ENCODE data around the gene NECTIN1. TPM values are rescaled to one million over a fixed set of nuclear protein-coding genes. Genes with fewer than 3 reads are reported as not detected.

Gene NECTIN1
- total RNA-seq, 1 donor = 5.8 TPM

GRCh38 chr11:119635776-119636175, 93.2 kb downstream of the NECTIN1 start:
- Histone ChIP-seq H3K36me3 (ENCODE audit: insufficient read depth, low read length) (no peaks in the 10 kb centered on the region), H3K4me3 (ENCODE audit: insufficient read depth, low read length) (no peak overlapping the region), H3K4me1 (ENCODE audit: insufficient read depth, low read length) (no peaks in the 10 kb centered on the region), H2AFZ (ENCODE audit: low read length) (no peak overlapping the region), H3K27me3 (ENCODE audit: insufficient read depth, low read length) (peaks cover 5% of the 10 kb centered on the region), H3K79me2 (ENCODE audit: insufficient read depth, low read length) (no peaks in the 10 kb centered on the region), H3K27ac (ENCODE audit: low read depth, low read length) (no peak overlapping the region), H3K4me2 (ENCODE audit: insufficient read depth, low read length) (no peak overlapping the region), H4K20me1 (ENCODE audit: insufficient read depth, low read length) (no peaks in the 10 kb centered on the region), H3K9me3 (ENCODE audit: low read depth, low read length) (no peaks in the 10 kb centered on the region)
- TF ChIP-seq CTCF (IDR thresholded peaks at IDR 0.05; ENCODE audit: extremely low read depth, low read depth, low read length) = no peak
- DNase-seq (ENCODE audit: insufficient read length, low spot score, missing footprints) = peak; percentile 51

- Histone ChIP-seq H3K4me2 (ENCODE audit: insufficient read depth, low read length) (no peak overlapping the region), H3K36me3 (ENCODE audit: insufficient read depth, low read length) (no peaks in the 10 kb centered on the region), H3K79me2 (ENCODE audit: insufficient read depth, low read length) (no peaks in the 10 kb centered on the region), H4K20me1 (ENCODE audit: insufficient read depth, low read length) (no peaks in the 10 kb centered on the region), H3K4me1 (ENCODE audit: insufficient read depth, low read length) (no peaks in the 10 kb centered on the region), H2AFZ (ENCODE audit: low read length) (no peak overlapping the region), H3K27me3 (ENCODE audit: insufficient read depth, low read length) (peaks cover 5% of the 10 kb centered on the region), H3K9me3 (ENCODE audit: low read depth, low read length) (no peaks in the 10 kb centered on the region), H3K27ac (ENCODE audit: low read depth, low read length) (no peak overlapping the region), H3K4me3 (ENCODE audit: insufficient read depth, low read length) (no peak overlapping the region)
- DNase-seq (ENCODE audit: insufficient read length, low spot score, missing footprints) = no peak
- no peak for TF ChIP-seq CTCF (IDR thresholded peaks at IDR 0.05; ENCODE audit: extremely low read depth, low read depth, low read length)
Observed at GRCh38 chr11:119635041-119635740, 93.8 kb downstream of the NECTIN1 start.

GRCh38 chr11:119634301-119634700, 94.7 kb downstream of the NECTIN1 start:
- Histone ChIP-seq H3K4me3 (ENCODE audit: insufficient read depth, low read length) (no peak overlapping the region), H3K4me2 (ENCODE audit: insufficient read depth, low read length) (no peak overlapping the region), H3K27ac (ENCODE audit: low read depth, low read length) (no peak overlapping the region), H4K20me1 (ENCODE audit: insufficient read depth, low read length) (no peaks in the 10 kb centered on the region), H3K9me3 (ENCODE audit: low read depth, low read length) (no peaks in the 10 kb centered on the region), H2AFZ (ENCODE audit: low read length) (no peak overlapping the region), H3K79me2 (ENCODE audit: insufficient read depth, low read length) (no peaks in the 10 kb centered on the region), H3K4me1 (ENCODE audit: insufficient read depth, low read length) (no peaks in the 10 kb centered on the region), H3K36me3 (ENCODE audit: insufficient read depth, low read length) (no peaks in the 10 kb centered on the region), H3K27me3 (ENCODE audit: insufficient read depth, low read length) (peaks cover 9% of the 10 kb centered on the region)
- TF ChIP-seq CTCF (IDR thresholded peaks at IDR 0.05; ENCODE audit: extremely low read depth, low read depth, low read length) = no peak
- DNase-seq (ENCODE audit: insufficient read length, low spot score, missing footprints) = no peak

- H3K79me2 ChIP-seq (ENCODE audit: insufficient read depth, low read length) = no peaks in the 10 kb centered on the region
- H3K36me3 ChIP-seq (ENCODE audit: insufficient read depth, low read length) = no peaks in the 10 kb centered on the region
- H3K4me3 ChIP-seq (ENCODE audit: insufficient read depth, low read length) = no peak overlapping the region
- peak; percentile 72 for DNase-seq (ENCODE audit: insufficient read length, low spot score, missing footprints)
- H2AFZ ChIP-seq (ENCODE audit: low read length) = no peak overlapping the region
- peaks cover 11% of the 10 kb centered on the region for H3K4me1 ChIP-seq (ENCODE audit: insufficient read depth, low read length)
- TF ChIP-seq CTCF (IDR thresholded peaks at IDR 0.05; ENCODE audit: extremely low read depth, low read depth, low read length) = no peak
- H3K27ac ChIP-seq (ENCODE audit: low read depth, low read length) = no peak overlapping the region
- H3K27me3 ChIP-seq (ENCODE audit: insufficient read depth, low read length) = peaks cover 16% of the 10 kb centered on the region
- no peaks in the 10 kb centered on the region for H4K20me1 ChIP-seq (ENCODE audit: insufficient read depth, low read length)
- H3K9me3 ChIP-seq (ENCODE audit: low read depth, low read length) = no peaks in the 10 kb centered on the region
- no peak overlapping the region for H3K4me2 ChIP-seq (ENCODE audit: insufficient read depth, low read length)
Observed at GRCh38 chr11:119629834-119630624, 99.0 kb downstream of the NECTIN1 start.
